ENCODE measurements around the gene PCYT2. TPM values are rescaled to one million over a fixed set of nuclear protein-coding genes. Genes with fewer than 3 reads are reported as not detected.

PCYT2 gene
- total RNA-seq, 3 donors from 2014 or later, result 36.0 to 59.4 (median 58.3) TPM

GRCh38 chr17:81914103-81914850 is 3.1 kb upstream of the PCYT2 start:
- Histone ChIP-seq H3K9me3 (no peaks in the 10 kb centered on the region), H3K4me3 (no peak overlapping the region), H3K36me3 (ENCODE audit: low read depth) (peaks cover 9% of the 10 kb centered on the region), H3K4me1 (ENCODE audit: low read depth) (peaks cover 31% of the 10 kb centered on the region)
- intact Hi-C loops (cut with DNase I, micrococcal nuclease), result no loop called here
- no peak for TF ChIP-seq CTCF (IDR thresholded peaks at IDR 0.05)
- DNase-seq (no peak), ATAC-seq (no peak)

- Histone ChIP-seq H3K4me1 (ENCODE audit: low read depth) (peaks cover 27% of the 10 kb centered on the region), H3K36me3 (ENCODE audit: low read depth) (peaks cover 9% of the 10 kb centered on the region), H3K9me3 (no peaks in the 10 kb centered on the region), H3K4me3 (no peak overlapping the region)
- DNase-seq, result no peak
- ATAC-seq, result no peak
- intact Hi-C loops (cut with DNase I, micrococcal nuclease), result no loop called here
- no peak for TF ChIP-seq CTCF (IDR thresholded peaks at IDR 0.05)
Observed at GRCh38 chr17:81913394-81914102, 2.3 kb upstream of the PCYT2 start.

- H3K4me3 ChIP-seq, result no peak overlapping the region
- no peaks in the 10 kb centered on the region for H3K9me3 ChIP-seq
- intact Hi-C loops (cut with DNase I, micrococcal nuclease), result no loop called here
- ATAC-seq, result no peak
- DNase-seq, result no peak
- H3K4me1 ChIP-seq (ENCODE audit: low read depth), result peaks cover 22% of the 10 kb centered on the region
- peaks cover 9% of the 10 kb centered on the region for H3K36me3 ChIP-seq (ENCODE audit: low read depth)
- TF ChIP-seq CTCF (IDR thresholded peaks at IDR 0.05), result no peak
Observed at GRCh38 chr17:81912441-81913309, 1.5 kb upstream of the PCYT2 start.

- DNase-seq, result no peak
- Histone ChIP-seq H3K9me3 (no peaks in the 10 kb centered on the region), H3K4me1 (ENCODE audit: low read depth) (peaks cover 22% of the 10 kb centered on the region), H3K36me3 (ENCODE audit: low read depth) (peaks cover 9% of the 10 kb centered on the region), H3K4me3 (no peak overlapping the region)
- no peak for TF ChIP-seq CTCF (IDR thresholded peaks at IDR 0.05)
- intact Hi-C loops (cut with DNase I, micrococcal nuclease), result no loop called here
- ATAC-seq, result no peak
Observed at GRCh38 chr17:81911969-81912368, 770 bp upstream of the PCYT2 start.

GRCh38 chr17:81910840-81911276 is 341 bp downstream of the PCYT2 start:
- DNase-seq, result no peak
- H3K9me3 ChIP-seq, result no peaks in the 10 kb centered on the region
- H3K36me3 ChIP-seq (ENCODE audit: low read depth), result peaks cover 9% of the 10 kb centered on the region
- H3K4me3 ChIP-seq, result peak overlapping the region; percentile 70
- intact Hi-C loops (cut with DNase I, micrococcal nuclease), result no loop called here
- TF ChIP-seq CTCF (IDR thresholded peaks at IDR 0.05), result no peak
- peaks cover 12% of the 10 kb centered on the region for H3K4me1 ChIP-seq (ENCODE audit: low read depth)
- ATAC-seq, result peak; percentile 18

Measured in mucosa of descending colon (tissue), 3 donors.